Measurements from ENCODE around the gene ABL1.

Gene ABL1

DNA sequence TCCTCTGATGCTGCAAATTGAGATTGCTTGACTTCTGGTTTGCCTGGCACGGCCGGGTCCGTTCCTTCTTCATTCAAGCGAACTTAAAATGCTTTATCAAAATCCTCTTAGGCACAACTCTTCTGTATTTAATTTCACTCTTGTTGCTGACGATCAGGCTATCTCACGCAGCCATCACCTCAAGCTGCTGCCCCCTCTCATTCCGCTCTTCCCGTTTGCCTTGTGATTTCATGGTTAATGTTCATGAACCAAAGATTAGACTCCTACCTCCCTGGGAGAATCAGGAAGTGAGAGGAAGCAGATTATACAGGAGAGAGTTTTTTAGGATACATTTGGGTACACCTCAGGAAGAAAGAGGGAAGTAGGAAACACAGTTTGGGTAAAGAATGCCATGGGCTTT lies 38.9 kb downstream of the ABL1 start:
- DNase-seq = no peak

DNA sequence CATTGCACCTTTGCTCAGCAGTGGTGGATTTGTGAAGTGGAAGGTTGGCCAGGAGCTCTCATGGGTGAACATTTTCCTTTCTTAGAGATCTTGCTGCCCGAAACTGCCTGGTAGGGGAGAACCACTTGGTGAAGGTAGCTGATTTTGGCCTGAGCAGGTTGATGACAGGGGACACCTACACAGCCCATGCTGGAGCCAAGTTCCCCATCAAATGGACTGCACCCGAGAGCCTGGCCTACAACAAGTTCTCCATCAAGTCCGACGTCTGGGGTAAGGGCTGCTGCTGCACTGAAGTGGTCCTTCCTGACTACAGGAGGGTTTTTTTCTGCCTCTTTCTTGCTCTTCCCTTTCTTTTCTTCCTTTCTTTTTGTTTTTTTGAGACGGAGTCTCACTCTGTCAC lies 39.7 kb downstream of the ABL1 start:
- no peak for DNase-seq

DNA sequence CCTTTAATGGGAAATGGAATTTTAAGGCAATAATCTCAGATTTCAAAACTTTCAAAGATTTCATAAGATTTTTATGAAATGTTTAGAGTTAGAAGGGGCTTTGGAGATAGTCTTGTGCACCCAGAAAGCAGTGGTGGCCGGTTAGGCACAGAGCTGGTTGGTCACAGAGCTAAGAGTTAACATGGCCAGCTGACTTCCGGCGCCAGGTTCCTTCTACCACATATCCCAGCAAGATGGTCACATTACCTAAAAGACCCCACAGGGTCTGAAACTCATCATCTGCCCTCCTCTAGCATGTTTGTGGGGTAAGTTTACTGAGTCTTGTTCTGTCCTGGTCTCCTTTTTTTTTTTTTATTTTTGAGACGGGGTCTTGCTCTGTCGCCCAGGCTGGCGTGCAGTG lies 42.2 kb downstream of the ABL1 start:
- DNase-seq = no peak

DNA sequence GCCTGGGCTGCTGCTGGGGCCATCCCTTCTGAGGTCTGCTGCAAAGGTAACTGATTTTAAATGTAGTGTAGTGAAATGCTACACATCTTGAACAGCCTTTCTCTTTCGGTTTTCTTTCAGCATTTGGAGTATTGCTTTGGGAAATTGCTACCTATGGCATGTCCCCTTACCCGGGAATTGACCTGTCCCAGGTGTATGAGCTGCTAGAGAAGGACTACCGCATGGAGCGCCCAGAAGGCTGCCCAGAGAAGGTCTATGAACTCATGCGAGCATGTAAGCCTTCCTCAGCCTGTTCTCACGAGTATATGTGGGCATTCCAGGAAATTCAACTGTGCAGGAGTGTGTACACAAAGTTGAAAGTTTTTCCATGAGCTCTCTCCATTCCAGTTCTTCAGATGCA lies 43.2 kb downstream of the ABL1 start:
- no peak for DNase-seq

DNA sequence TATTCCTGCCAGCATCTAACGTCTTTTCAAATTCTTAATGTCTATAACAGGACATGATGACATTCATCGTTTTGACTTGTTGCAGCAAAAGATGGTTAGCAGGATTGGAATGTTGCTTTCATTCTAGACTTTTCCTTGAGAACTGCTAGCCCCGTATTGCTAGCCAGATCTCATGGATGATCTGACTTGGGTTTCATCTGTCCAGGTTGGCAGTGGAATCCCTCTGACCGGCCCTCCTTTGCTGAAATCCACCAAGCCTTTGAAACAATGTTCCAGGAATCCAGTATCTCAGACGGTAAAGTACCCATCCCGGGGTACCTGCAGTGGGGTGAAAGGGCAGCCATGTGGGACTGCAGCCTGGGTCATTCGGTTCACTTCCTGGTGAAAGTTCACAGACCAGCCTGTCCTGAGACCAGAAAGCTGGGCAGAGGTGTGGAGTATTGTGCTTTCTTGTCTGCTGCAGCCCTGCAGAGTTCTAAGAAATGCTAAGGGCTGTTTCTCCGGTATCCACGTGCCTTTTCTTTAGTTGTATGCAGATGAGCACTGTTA lies 44.9 kb downstream of the ABL1 start:
- DNase-seq = no peak

DNA sequence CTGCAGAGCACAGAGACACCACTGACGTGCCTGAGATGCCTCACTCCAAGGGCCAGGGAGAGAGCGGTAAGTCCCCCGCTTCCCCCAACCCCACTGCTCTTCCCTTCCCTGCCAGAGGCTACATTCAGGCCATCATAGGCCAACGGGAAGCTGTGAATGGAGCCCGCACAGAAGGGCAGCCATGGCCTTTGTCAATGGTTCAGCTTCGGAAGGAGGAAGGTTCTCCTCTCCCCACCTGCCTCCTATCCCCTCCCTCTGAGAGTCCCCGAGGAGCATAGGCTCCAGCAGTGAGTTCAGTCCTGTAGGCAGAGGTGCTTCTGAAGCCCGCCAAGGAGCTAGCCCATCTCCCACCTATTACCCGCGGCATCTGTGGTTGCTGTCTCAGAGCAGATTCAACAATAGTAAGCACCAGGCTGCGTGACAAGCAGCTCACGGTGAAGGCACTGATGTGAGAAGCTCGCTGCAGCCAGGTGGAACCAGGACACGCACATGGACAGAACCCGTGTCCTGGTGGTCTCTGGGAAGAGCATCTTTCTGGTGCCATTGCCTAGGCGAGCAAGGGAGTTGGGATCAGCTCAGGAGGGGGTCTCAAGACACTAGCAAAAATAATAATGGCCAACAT lies 45.7 kb downstream of the ABL1 start:
- no peak for DNase-seq

DNA sequence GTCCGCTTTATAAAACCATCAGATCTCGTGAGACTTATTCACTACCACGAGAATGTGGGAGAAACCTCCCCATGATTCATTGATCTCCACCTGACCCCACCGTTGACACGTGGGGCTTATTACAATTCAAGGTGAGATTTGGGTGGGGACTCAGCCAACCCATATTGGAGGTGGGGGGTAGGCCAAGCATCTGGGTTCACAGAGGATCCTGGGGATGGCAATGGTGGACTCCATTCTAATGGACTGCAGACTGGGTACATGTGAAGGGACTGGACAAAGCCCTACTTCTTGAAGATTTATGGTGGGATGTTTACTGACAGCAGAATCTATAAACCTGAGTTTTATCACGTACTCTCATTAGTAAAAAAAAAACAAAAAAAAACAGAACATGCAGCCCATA lies 46.5 kb downstream of the ABL1 start:
- DNase-seq = no peak

DNA sequence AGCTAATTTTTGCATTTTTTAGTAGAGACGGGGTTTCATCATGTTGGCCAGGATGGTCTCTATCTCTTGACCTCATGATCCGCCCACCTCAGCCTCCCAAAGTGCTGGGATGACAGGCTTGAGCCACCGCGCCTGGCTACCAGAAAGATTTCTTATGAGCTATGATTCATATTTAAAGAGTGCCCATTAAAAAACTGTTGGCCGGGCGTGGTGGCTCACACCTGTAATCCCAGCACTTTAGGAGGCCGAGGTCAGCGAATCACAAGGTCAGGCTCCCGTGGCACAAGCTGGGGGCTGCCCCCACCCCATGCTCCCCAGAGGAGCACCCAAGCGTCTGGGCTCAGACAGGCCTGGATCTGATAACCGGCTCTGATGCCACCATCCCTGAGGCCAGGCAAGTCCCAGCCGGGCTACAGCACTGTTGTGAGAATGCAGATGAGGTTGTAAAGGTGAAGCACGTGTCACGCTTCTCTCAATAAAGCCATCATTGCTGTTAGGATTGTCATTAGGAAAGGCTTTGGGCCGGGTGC lies 47.7 kb downstream of the ABL1 start:
- DNase-seq = no peak

DNA sequence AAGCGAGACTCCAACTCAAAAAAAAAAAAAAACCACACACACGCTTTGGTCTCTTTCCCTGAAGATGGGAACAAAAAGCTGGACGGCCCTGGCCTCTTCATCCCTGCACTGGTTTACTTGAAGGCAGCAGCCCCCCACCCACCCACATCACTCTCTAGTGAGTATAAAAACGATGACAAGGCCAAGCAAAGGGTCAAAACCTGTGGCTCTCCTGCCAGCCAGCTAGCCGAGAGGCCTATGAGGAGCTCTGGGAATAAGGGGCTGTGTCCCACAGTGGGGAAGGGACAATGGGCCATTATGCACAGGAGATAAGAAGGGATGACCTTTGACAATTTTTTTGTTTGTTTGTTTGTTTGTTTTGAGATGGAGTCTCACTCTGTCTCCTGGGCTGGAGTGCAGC lies 48.4 kb downstream of the ABL1 start:
- DNase-seq = no peak

DNA sequence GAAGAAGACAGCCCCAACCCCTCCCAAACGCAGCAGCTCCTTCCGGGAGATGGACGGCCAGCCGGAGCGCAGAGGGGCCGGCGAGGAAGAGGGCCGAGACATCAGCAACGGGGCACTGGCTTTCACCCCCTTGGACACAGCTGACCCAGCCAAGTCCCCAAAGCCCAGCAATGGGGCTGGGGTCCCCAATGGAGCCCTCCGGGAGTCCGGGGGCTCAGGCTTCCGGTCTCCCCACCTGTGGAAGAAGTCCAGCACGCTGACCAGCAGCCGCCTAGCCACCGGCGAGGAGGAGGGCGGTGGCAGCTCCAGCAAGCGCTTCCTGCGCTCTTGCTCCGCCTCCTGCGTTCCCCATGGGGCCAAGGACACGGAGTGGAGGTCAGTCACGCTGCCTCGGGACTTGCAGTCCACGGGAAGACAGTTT lies 49.1 kb downstream of the ABL1 start:
- no peak for DNase-seq

DNA sequence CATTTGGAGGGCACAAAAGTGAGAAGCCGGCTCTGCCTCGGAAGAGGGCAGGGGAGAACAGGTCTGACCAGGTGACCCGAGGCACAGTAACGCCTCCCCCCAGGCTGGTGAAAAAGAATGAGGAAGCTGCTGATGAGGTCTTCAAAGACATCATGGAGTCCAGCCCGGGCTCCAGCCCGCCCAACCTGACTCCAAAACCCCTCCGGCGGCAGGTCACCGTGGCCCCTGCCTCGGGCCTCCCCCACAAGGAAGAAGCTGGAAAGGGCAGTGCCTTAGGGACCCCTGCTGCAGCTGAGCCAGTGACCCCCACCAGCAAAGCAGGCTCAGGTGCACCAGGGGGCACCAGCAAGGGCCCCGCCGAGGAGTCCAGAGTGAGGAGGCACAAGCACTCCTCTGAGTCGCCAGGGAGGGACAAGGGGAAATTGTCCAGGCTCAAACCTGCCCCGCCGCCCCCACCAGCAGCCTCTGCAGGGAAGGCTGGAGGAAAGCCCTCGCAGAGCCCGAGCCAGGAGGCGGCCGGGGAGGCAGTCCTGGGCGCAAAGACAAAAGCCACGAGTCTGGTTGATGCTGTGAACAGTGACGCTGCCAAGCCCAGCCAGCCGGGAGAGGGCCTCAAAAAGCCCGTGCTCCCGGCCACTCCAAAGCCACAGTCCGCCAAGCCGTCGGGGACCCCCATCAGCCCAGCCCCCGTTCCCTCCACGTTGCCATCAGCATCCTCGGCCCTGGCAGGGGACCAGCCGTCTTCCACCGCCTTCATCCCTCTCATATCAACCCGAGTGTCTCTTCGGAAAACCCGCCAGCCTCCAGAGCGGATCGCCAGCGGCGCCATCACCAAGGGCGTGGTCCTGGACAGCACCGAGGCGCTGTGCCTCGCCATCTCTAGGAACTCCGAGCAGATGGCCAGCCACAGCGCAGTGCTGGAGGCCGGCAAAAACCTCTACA lies 49.8 kb downstream of the ABL1 start:
- DNase-seq = no peak

DNA sequence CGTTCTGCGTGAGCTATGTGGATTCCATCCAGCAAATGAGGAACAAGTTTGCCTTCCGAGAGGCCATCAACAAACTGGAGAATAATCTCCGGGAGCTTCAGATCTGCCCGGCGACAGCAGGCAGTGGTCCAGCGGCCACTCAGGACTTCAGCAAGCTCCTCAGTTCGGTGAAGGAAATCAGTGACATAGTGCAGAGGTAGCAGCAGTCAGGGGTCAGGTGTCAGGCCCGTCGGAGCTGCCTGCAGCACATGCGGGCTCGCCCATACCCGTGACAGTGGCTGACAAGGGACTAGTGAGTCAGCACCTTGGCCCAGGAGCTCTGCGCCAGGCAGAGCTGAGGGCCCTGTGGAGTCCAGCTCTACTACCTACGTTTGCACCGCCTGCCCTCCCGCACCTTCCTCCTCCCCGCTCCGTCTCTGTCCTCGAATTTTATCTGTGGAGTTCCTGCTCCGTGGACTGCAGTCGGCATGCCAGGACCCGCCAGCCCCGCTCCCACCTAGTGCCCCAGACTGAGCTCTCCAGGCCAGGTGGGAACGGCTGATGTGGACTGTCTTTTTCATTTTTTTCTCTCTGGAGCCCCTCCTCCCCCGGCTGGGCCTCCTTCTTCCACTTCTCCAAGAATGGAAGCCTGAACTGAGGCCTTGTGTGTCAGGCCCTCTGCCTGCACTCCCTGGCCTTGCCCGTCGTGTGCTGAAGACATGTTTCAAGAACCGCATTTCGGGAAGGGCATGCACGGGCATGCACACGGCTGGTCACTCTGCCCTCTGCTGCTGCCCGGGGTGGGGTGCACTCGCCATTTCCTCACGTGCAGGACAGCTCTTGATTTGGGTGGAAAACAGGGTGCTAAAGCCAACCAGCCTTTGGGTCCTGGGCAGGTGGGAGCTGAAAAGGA lies 50.7 kb downstream of the ABL1 start:
- DNase-seq = no peak

DNA sequence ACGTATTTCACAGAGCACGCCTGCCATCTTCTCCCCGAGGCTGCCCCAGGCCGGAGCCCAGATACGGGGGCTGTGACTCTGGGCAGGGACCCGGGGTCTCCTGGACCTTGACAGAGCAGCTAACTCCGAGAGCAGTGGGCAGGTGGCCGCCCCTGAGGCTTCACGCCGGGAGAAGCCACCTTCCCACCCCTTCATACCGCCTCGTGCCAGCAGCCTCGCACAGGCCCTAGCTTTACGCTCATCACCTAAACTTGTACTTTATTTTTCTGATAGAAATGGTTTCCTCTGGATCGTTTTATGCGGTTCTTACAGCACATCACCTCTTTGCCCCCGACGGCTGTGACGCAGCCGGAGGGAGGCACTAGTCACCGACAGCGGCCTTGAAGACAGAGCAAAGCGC lies 51.9 kb downstream of the ABL1 start:
- DNase-seq = no peak

DNA sequence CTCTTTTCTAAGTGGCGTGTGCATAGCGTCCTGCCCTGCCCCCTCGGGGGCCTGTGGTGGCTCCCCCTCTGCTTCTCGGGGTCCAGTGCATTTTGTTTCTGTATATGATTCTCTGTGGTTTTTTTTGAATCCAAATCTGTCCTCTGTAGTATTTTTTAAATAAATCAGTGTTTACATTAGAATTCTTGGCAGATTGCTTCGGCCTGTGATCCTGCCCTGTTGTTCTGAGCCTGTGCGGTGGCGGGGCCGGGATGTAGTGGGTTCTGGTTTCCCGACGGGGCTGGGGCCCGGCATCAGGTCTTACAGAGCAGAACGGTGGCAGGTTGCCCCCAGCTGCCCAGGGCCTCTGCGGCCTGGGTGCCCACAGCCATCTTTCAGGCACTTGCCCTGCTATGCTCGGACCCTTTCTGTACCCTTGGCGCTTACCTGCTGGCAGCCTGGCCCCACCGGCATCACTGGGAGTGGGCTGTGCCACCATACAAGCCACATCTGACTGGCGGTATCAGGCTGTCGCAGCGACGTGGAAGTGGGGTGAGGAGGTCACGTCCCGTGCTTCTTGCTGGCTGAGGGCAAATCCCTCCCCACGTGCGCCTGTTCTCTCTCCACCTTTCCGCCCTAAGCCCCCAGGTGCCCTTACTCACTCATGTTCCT lies 52.6 kb downstream of the ABL1 start:
- no peak for DNase-seq

DNA sequence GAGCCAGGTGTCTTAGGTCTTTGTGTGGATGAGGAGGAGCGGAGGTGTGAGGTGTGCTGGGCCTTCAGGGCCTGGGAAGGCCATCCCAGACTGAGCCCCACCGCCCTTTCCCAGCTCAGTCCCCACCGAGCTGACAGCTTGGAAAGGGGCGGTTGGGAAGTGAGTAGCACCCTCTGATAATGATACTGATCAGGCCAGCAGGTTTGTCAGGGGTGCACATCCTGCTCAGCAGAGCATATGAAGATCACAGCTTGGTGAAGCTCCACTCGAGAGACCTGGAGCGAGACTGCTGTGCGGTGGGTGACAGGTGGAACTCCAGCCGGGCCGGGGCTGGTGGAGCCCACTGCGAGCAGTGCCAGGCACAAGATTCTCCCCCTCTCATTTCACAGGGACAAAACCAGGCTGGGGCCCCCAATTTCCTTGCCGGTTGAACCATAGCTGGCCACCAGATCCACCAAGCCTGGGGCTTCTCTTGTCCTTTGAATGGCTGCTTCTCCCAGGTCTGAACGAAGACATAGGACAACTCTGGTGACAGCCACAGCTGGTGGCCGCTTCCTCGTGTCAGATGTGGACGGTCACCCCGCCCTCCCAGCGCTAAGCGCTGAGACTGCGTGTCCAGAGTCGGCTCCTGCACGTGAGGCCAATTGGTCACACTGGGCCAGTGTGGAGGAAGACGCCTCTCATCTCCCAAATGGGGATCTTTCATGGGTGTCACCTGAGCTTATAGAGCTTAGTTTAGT lies 53.3 kb downstream of the ABL1 start:
- no peak for DNase-seq

DNA sequence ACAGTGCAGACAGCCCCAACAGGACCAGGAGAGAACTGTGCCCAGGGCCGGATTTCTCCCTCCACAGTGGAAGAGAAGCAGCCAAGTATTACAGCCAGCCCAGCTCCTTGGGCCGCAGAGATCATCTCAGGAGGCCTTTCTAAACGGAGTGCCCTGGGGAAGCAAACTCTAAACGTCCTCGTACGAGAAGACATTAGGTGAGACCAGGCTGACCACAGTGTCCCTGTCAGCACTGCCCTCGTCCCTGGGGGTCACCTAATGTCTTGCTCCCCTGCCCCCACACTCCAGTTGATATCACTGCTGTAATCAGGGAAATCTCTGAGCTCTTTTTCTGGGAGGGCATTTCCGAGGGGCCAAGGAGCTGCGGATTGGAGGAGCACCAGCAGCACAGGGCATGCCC lies 55.1 kb downstream of the ABL1 start:
- DNase-seq = no peak

DNA sequence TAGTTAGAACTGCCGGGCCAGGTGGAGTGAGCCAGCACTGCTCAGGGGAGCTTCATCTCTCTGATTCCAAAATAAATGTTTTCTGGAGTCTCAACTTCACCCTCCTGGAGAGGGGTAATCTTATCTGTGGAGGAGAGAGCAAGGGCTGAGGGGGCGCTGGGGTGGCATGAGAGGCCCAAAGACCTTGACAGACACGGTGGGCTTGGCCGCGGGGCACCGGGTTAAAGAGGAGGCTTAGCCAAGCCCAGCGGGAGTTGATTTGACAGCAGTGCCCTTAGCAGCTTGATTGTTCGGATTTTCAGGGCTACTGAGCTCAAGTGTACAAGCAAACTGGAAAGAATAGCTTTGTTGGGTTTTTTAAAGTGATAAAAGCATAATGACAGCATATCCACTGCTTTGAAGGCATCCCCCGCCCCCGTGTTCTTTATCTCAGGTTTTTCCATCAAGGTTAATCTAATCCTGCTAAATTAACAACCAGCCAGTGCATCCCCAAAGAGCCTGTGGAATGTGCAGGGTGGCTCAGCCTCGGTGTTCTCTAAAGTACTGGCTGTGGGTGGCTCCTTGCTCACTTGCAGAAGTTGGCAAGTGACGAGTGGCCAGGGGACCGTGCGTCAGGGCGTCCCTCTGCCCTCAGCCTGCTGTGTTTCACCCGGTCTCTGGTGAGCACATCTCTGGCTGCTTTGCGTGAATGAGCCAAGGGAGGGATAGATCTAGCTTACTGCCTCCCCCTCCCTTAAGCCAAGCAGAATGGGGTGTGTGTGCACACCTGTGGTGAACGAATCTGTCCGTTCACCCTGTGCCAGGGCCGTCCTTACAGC lies 56.0 kb downstream of the ABL1 start:
- no peak for DNase-seq

DNA sequence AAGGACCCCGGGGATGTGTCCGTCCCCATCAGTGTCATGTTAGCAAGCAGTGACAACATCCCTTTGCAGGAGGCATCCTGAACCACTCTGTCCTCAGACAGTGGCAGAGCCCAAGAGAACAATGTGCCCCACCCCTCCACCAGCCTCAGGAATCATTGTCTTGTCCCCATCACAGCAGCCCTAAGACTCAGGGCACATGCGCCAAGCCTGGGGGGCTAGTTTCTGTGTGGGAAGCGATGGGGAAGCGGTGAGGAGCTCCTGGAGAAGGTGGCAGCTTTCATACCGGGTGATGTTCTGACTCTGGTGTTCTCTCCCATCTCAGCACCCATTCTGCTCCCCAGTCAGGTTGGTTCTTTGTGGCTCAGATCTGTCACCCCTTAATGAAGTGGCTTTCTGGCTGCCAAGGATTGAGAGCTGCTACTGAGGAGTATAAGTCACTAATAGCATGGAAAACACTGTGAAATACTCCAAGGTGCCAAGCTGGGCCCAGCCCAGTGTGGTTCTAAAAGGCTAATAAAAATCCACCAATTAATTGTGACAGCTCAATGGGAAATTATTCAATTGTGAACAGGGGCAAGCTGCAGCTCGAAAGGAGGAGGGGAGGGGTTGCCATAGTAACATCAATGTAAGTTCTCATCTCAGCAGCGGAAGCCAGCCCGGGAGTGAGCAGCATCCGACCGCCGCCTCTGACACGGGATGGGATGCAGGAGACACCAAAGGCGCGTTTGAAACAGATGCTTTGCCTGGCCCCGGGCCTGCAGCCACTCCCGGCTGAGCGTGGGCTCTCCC lies 56.8 kb downstream of the ABL1 start:
- DNase-seq = no peak

DNA sequence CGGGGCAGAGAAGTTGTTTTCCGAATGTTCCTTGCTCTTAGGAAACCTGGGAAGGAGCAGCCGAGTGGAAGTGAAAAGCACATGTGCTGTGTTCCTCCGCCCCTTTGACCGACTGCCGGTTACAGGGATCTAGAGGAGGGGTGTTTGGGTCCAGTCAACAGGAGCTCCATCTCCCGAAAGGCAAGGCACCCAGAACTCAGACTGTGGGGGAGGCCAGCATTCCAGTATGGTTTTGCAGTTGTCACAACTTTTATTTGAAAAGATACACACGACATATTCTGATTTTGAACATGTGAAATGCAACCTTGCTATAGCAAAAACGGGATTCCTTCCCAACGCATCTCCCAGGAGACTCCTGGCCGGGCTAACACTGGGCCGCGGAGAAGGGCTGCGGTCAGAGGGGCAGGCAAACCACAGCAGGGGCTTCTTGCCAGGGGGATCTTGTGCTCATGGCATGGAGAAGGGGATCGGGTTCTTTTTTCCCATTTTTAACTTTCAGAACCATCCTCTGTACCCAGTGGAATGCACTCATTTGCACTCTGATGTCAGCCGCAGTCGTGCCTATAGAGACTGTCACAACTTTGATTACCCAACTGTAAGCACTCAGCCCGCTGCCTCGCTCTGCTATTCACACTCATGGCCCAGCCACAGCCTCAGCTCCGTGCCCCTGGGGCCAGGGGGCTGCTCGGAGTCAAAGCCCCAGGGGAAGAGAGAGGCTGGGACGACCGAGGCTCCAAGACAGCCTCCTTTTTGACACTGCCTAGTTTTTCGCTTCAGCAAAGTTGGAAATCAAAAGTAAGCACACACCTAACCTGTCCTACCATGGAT lies 57.6 kb downstream of the ABL1 start:
- DNase-seq = no peak

Measured in NCI-H526 (cell line).